DMS53 (cell line): ENCODE measurements around the gene PRAMEF26.
"Not testable (repeated sequence)": the region's sequence is repeated elsewhere in the genome, so short reads cannot be mapped to it uniquely, and the experiment has no call there.

Source experiments
- DNase-seq: peaks from one replicate; lab custom pipeline; 2025; lab: John Stamatoyannopoulos, UW

PRAMEF26 gene

GRCh38 chr1:13155909-13156308 lies at the start of gene PRAMEF26:
Gene PRAMEF26 (minus strand): TSS chr1:13156009. CDS start chr1:13153095, 2,914 bp downstream.
- not testable (repeated sequence) for DNase-seq

DNA sequence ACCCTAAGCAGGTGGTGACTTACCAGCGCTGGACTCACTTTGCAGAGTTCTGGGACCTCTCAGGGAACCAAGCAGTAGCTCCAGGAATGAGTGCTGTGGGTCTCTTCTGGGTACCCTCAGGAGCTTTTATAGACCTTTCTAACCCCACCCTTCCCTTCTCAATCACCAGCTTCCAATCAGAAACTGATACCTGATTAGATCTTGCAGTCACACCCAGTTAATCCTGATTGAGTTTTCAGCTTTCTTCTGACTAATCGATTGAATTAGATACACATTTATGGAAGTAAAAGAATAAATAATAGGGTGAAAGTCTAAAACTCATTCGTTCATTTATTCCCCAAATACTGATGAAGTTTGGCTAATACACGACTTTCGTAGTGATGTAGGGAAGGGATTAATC lies 45.5 kb upstream of the PRAMEF26 start, which contains the start of gene PRAMEF13:
Gene PRAMEF13, minus strand, starts transcription at position 101 of the 400 bp plus-strand sequence. CDS start 1,820 bp downstream, outside the sequence.
- DNase-seq: not testable (repeated sequence)

- not testable (repeated sequence) for DNase-seq
Measured at GRCh38 chr1:13171548-13171947, 15.7 kb upstream of the PRAMEF26 start, which contains the start of gene PRAMEF9. Gene PRAMEF9 (plus strand): TSS chr1:13171848. CDS start chr1:13175281, 3,433 bp downstream.

DNA sequence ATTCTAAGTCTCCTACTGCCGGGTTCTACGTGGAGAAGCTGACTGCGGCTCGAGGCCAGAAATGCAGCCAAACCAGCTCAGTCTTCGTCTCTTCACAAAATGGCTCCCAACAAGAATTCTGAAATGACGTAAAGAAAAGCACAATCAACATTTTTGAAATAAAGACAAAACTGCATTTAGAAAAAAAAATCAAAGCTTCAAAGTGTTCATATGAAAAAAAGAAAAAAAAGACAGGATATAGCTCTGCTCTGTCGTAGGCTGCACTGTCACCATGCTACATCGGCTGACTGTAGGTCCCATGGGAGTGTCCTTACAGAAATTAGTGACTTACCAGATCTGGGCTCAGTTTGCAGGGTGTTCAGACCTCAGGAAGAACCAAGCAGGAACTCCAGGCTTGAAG lies 9.7 kb upstream of the PRAMEF26 start, which contains the start of gene HNRNPCL4:
Gene HNRNPCL4, minus strand, starts transcription at position 101 of the 400 bp plus-strand sequence. CDS start 164 bp downstream, outside the sequence.
- DNase-seq: not testable (repeated sequence)

DNA sequence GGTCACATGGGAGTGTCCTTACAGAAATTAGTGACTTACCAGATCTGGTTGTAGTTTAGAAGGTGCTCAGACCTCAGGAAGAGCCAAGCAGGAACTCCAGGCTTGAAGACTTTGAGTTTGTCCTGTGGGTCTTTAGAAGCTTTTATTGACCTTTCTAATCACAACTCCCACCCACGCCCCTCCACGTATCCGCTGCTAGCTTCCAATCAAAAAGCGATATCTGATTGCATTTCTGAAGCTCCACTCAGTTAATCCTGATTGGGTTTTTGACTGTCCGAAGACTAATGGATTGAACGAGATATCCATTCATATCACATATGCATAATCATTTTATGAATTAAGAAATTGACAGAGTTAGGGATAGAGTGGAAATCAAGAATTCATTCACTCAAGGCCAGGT lies 39.1 kb downstream of the PRAMEF26 start, which contains the start of gene HNRNPCL2:
Gene HNRNPCL2, minus strand, starts transcription at position 101 of the 400 bp plus-strand sequence. CDS start 454 bp downstream, outside the sequence.
- not testable (repeated sequence) for DNase-seq
